Endothelial cell of umbilical vein (primary cell): Measurements from ENCODE around the gene LCMT1. TPM values are rescaled to one million over a fixed set of nuclear protein-coding genes. Genes with fewer than 3 reads are reported as not detected.

Experiments
- BruUV-seq: library from RNA; stranded (reverse); fragments of 400-500 nt; replicated peaks from 2 replicates; lab custom pipeline; 2021; lab: Mats Ljungman, UMichigan
- CTCF ChIA-PET: fragments of 300-600, 350-600 bp; sonication (Branson Sonifier 250); formaldehyde crosslinking; loops from one replicate; lab custom pipeline; 2021; ENCODE audit warnings: antibody characterized with exemption, inconsistent platforms; lab: Charles Lee
- POLR2A ChIA-PET: fragments of 300-600, 350-600 bp; sonication (Branson Sonifier 250); formaldehyde crosslinking; loops from one replicate; lab custom pipeline; 2021; ENCODE audit warnings: antibody characterized with exemption, inconsistent platforms; lab: Charles Lee
- DNase-seq: peaks from one replicate; pipeline ENCODE4 v3.0.0-alpha.2; 2011; ENCODE audit warnings: low read depth, low spot score
- FAIRE-seq: peaks from 2 replicates; lab custom pipeline; 2011; peaks lifted over from hg19 to GRCh38; lab: Jason Lieb, UNC
- H2AFZ ChIP-seq: 2 replicates; pipeline ENCODE4 v1.6.0; 2012; ENCODE audit warnings: low read depth, low read length, control low read depth, inconsistent platforms
- H3K27ac ChIP-seq: 2 replicates; pipeline ENCODE4 v1.5.1; 2011; ENCODE audit warnings: low read depth, mild to moderate bottlenecking, control low read depth, low read length, moderate library complexity; ENCODE audit not compliant: insufficient read depth
- H3K27me3 ChIP-seq, 2 experiments: 2 replicates each; pipeline versions ENCODE4 v1.6.0 to v1.6.1; 2011; ENCODE audit warnings: low read length in 2 of 2, mixed read lengths in 1 of 2; ENCODE audit not compliant: control insufficient read depth in 2 of 2, insufficient read depth in 2 of 2
- H3K36me3 ChIP-seq, 2 experiments: 2 replicates in 1 of 2; 3 replicates in 1 of 2; pipeline ENCODE4 v1.5.1; 2011; ENCODE audit warnings: low read length in 2 of 2, mild to moderate bottlenecking in 1 of 2, moderate library complexity in 1 of 2; ENCODE audit not compliant: control insufficient read depth in 2 of 2, insufficient read depth in 2 of 2; ENCODE audit errors: extremely low read depth in 1 of 2
- H3K4me1 ChIP-seq: 3 replicates; pipeline ENCODE4 v1.5.1; 2011; ENCODE audit warnings: mild to moderate bottlenecking, low read length; ENCODE audit not compliant: control insufficient read depth, insufficient read depth; ENCODE audit errors: extremely low read depth
- H3K4me2 ChIP-seq: 2 replicates; pipeline ENCODE4 v1.6.1; 2011; ENCODE audit warnings: low read length, control low read depth, mixed read lengths; ENCODE audit not compliant: insufficient read depth
- H3K4me3 ChIP-seq, 3 experiments: fragments of 200-600 bp in 1 of 3; sonication (generic), shearing (Covaris generic) in 1 of 3; replicated peaks in 1 of 3; 2 replicates each; pipeline ENCODE4 v1.5.1; 2011 to 2016; ENCODE audit warnings: control low read depth in 3 of 3, low read length in 3 of 3, mild to moderate bottlenecking in 2 of 3, inconsistent platforms in 1 of 3, low read depth in 1 of 3, moderate library complexity in 1 of 3; ENCODE audit not compliant: insufficient read depth in 1 of 3
- H3K79me2 ChIP-seq: 2 replicates; pipeline ENCODE4 v1.6.0; 2012; ENCODE audit warnings: low read length, inconsistent platforms; ENCODE audit not compliant: control insufficient read depth, insufficient read depth
- H3K9ac ChIP-seq: replicated peaks from 2 replicates; pipeline ENCODE3; 2011; ENCODE audit warnings: low read length, control low read depth; ENCODE audit not compliant: insufficient read depth; ENCODE audit errors: extremely low read depth
- H3K9me1 ChIP-seq: replicated peaks from 3 replicates; pipeline ENCODE4 v1.6.0; 2011; ENCODE audit warnings: mild to moderate bottlenecking, low read length; ENCODE audit not compliant: control insufficient read depth, insufficient read depth; ENCODE audit errors: extremely low read depth
- H3K9me3 ChIP-seq: replicated peaks from 2 replicates; pipeline ENCODE4 v1.5.1; 2012; ENCODE audit warnings: low read length, inconsistent platforms; ENCODE audit not compliant: control insufficient read depth, insufficient read depth
- H4K20me1 ChIP-seq: replicated peaks from 2 replicates; pipeline ENCODE3; 2011; ENCODE audit warnings: mild to moderate bottlenecking, low read length; ENCODE audit not compliant: control insufficient read depth, insufficient read depth; ENCODE audit errors: extremely low read depth
- CTCF ChIP-seq, 2 donors: IDR thresholded peaks; 1 replicate in 1 of 2; 2 replicates in 1 of 2; pipeline ENCODE4 v1.5.1; 2011; ENCODE audit warnings: low read length in 2 of 2, mild to moderate bottlenecking in 2 of 2, moderate library complexity in 2 of 2, control low read depth in 1 of 2, inconsistent platforms in 1 of 2, low read depth in 1 of 2; ENCODE audit not compliant: insufficient read depth in 1 of 2; ENCODE audit errors: extremely low read depth in 1 of 2
- EZH2 ChIP-seq: IDR thresholded peaks from 2 replicates; pipeline ENCODE4 v1.6.1; 2012; ENCODE audit warnings: borderline replicate concordance, low read depth, mild to moderate bottlenecking, moderate library complexity, low read length, inconsistent platforms; ENCODE audit not compliant: severe bottlenecking
- FOS ChIP-seq: IDR thresholded peaks from 2 replicates; pipeline ENCODE4 v1.6.1; 2011; ENCODE audit warnings: mild to moderate bottlenecking, low read length, moderate library complexity, borderline replicate concordance; ENCODE audit not compliant: insufficient read depth
- GATA2 ChIP-seq: IDR thresholded peaks from 2 replicates; pipeline ENCODE4 v1.7.0; 2011; ENCODE audit warnings: low read depth, mild to moderate bottlenecking, moderate library complexity, mixed read lengths, low read length; ENCODE audit not compliant: insufficient read length, insufficient read depth
- JUN ChIP-seq: IDR thresholded peaks from 2 replicates; pipeline ENCODE4 v1.6.1; 2011; ENCODE audit warnings: borderline replicate concordance, low read depth; ENCODE audit not compliant: insufficient read length, insufficient read depth
- MAX ChIP-seq: IDR thresholded peaks from 2 replicates; pipeline ENCODE4 v1.6.1; 2011; ENCODE audit not compliant: insufficient read depth, insufficient read length
- MYC ChIP-seq: IDR thresholded peaks from one replicate; pipeline ENCODE4 v1.6.1; 2011; ENCODE audit warnings: mild to moderate bottlenecking, low read depth, low read length
- POLR2A ChIP-seq: IDR thresholded peaks from 2 replicates; pipeline ENCODE4 v1.6.1; 2012; ENCODE audit warnings: low read depth, mild to moderate bottlenecking, control low read depth, low read length
- POLR2AphosphoS5 ChIP-seq: IDR thresholded peaks from 2 replicates; pipeline ENCODE4 v1.6.1; 2012; ENCODE audit warnings: low read depth, mild to moderate bottlenecking, control low read depth, low read length, moderate library complexity; ENCODE audit not compliant: insufficient read depth
- dilution Hi-C: fragments of 300-500 bp; cut with MboI; formaldehyde crosslinking; loops from one replicate; pipeline ENCODE4 v1.15.0; 2019; ENCODE audit warnings: low sequenced_read_pairs; ENCODE audit not compliant: extremely low pct_ligation_motif_present
- intact Hi-C: fragments of 100-400 bp; cut with micrococcal nuclease; formaldehyde crosslinking; loops from one replicate; pipeline ENCODE4 v1.10.0; 2022
- polyA plus RNA-seq, 4 experiments: library from polyadenylated mRNA; depleted of rRNA in 3 of 4; stranded (reverse) in 3 of 4; unstranded in 1 of 4; fragments of >200 nt; gene quantifications; 2 replicates each; pipeline versions ENCODE4 v1.2.1 to v1.2.3, GENCODE V29; 2011 to 2012; ENCODE audit warnings: missing spikeins in 1 of 4
- total RNA-seq: library from RNA; stranded (reverse); gene quantifications from 2 replicates; pipeline ENCODE4 v1.2.3, GENCODE V29; 2021

The LCMT1 gene
- total and polyA plus RNA-seq, 2 donors (not counting 3 experiments of a cell fraction or from before 2014, with no cell fraction given) = 23.5 to 36.2 TPM

- TF ChIP-seq EZH2 = no peak
- no peak for TF ChIP-seq MAX
- no peak for TF ChIP-seq FOS
- TF ChIP-seq POLR2AphosphoS5 = no peak
- TF ChIP-seq POLR2A = no peak
- no peak for TF ChIP-seq CTCF (IDR thresholded peaks at IDR 0.05; ENCODE audit: extremely low read depth in 1 of 2, insufficient read depth in 1 of 2, low read depth in 1 of 2, low read length in 2 of 2)
- no peak for TF ChIP-seq JUN
- TF ChIP-seq GATA2 = no peak
- no peak for TF ChIP-seq MYC
- dilution Hi-C loops = no loop called here
- H3K9me1 ChIP-seq = no peaks in the 10 kb centered on the region
- intact Hi-C loops = no loop called here
- H3K79me2 ChIP-seq = no peaks in the 10 kb centered on the region
- no peak for FAIRE-seq
- no peaks in the 10 kb centered on the region for H4K20me1 ChIP-seq
- no peaks in the 10 kb centered on the region for H3K27me3 ChIP-seq
- no TSS peak for BruUV-seq
- no peaks in the 10 kb centered on the region for H3K36me3 ChIP-seq
- no peaks in the 10 kb centered on the region for H3K4me1 ChIP-seq
- ChIA-PET CTCF (interaction anchor here (1.4 kb wide), 1 partner anchor 38 kb away, joined by 6 read pairs; no protein-coding TSS in a partner anchor), POLR2A (no interaction called here)
- DNase-seq = no peak
- H3K9ac ChIP-seq = no peak overlapping the region
- no peaks in the 10 kb centered on the region for H3K9me3 ChIP-seq
- H2AFZ ChIP-seq = no peak overlapping the region
- no peak overlapping the region for H3K27ac ChIP-seq
- H3K4me2 ChIP-seq = no peak overlapping the region
- no peak overlapping the region for H3K4me3 ChIP-seq
Measured at GRCh38 chr16:25187491-25187795, 75.9 kb downstream of the LCMT1 start.
